ENCODE data around the gene AP2M1. TPM values are rescaled to one million over a fixed set of nuclear protein-coding genes. Genes with fewer than 3 reads are reported as not detected.

AP2M1 gene
- total and polyA plus RNA-seq, 2 of the 8 experiments (the other 6 are each of a cell fraction or from before 2014, with no cell fraction given): 403 to 454 TPM

GRCh38 chr3:184227481-184227935 lies 52.9 kb downstream of the AP2M1 start (continued):
- TF ChIP-seq POLR2A (IDR thresholded peaks at IDR 0.05; ENCODE audit: control extremely low read depth in 1 of 2, low read depth in 2 of 2, low read length in 2 of 2): no peak
- no peak for TF ChIP-seq YY1 (IDR thresholded peaks at IDR 0.05; ENCODE audit: low read depth, low read length)
- TF ChIP-seq JUND (IDR thresholded peaks at IDR 0.05; ENCODE audit: low read length): no peak
- no peak for TF ChIP-seq CTBP2 (IDR thresholded peaks at IDR 0.05; ENCODE audit: borderline replicate concordance, insufficient read depth, insufficient read length, low read length)
- no peak for TF ChIP-seq RFX5 (IDR thresholded peaks at IDR 0.05; ENCODE audit: borderline replicate concordance, low read depth, low read length)
- TF ChIP-seq CBX5 (IDR thresholded peaks at IDR 0.05; ENCODE audit: low read depth, low read length): no peak
